Nephron progenitor cell (in vitro differentiated cells): ENCODE results near the gene UBXN10.
A peak's percentile ranks its signal among the peaks of the same experiment; 100 is the strongest.

Source experiments
- DNase-seq: peaks from one replicate; pipeline ENCODE4 v3.0.0; 2021
- H3K27ac Mint-ChIP-seq: 2 replicates; pipeline ENCODE4 v1.8.0; 2021; ENCODE audit warnings: mild to moderate bottlenecking, moderate library complexity, mixed read lengths
- H3K27me3 Mint-ChIP-seq: 2 replicates; pipeline ENCODE4 v1.8.0; 2021; ENCODE audit warnings: mild to moderate bottlenecking, low read depth, mixed read lengths; ENCODE audit not compliant: poor library complexity
- H3K36me3 Mint-ChIP-seq: 2 replicates; pipeline ENCODE4 v1.8.0; 2021; ENCODE audit warnings: low read depth, mixed read lengths
- H3K4me1 Mint-ChIP-seq: 2 replicates; pipeline ENCODE4 v1.8.0; 2021; ENCODE audit warnings: mixed read lengths
- H3K4me3 Mint-ChIP-seq: 2 replicates; pipeline ENCODE4 v1.8.0; 2021; ENCODE audit warnings: mild to moderate bottlenecking, moderate library complexity, mixed read lengths
- H3K9me3 Mint-ChIP-seq: 2 replicates; pipeline ENCODE4 v1.8.0; 2021; ENCODE audit warnings: mild to moderate bottlenecking, moderate library complexity, mixed read lengths
- CTCF ChIP-seq: fragments of 200-600 bp; sonication (generic); IDR thresholded peaks from 2 replicates; pipeline ENCODE4 v1.5.0; 2021; ENCODE audit warnings: antibody characterized with exemption

Gene UBXN10

GRCh38 chr1:20158358-20159070, 27.4 kb upstream of the UBXN10 start:
- H3K27me3 Mint-ChIP-seq, result peaks cover 35% of the 10 kb centered on the region
- H3K27ac Mint-ChIP-seq, result no peak overlapping the region
- no peak overlapping the region for H3K4me3 Mint-ChIP-seq
- no peak for TF ChIP-seq CTCF
- H3K36me3 Mint-ChIP-seq, result no peaks in the 10 kb centered on the region
- H3K9me3 Mint-ChIP-seq, result peaks cover 64% of the 10 kb centered on the region
- H3K4me1 Mint-ChIP-seq, result peaks cover 11% of the 10 kb centered on the region
- no peak for DNase-seq

- no peak for TF ChIP-seq CTCF
- Mint-ChIP-seq H3K4me1 (no peaks in the 10 kb centered on the region), H3K4me3 (no peak overlapping the region), H3K27ac (no peak overlapping the region), H3K27me3 (peaks cover 33% of the 10 kb centered on the region), H3K9me3 (peaks cover 78% of the 10 kb centered on the region), H3K36me3 (no peaks in the 10 kb centered on the region)
- DNase-seq, result no peak
Measured at GRCh38 chr1:20160034-20160433, 25.9 kb upstream of the UBXN10 start.

GRCh38 chr1:20164694-20165202, 21.1 kb upstream of the UBXN10 start:
- DNase-seq, result no peak
- no peak for TF ChIP-seq CTCF
- Mint-ChIP-seq H3K4me1 (peaks cover 35% of the 10 kb centered on the region), H3K4me3 (no peak overlapping the region), H3K27me3 (peaks cover 32% of the 10 kb centered on the region), H3K36me3 (no peaks in the 10 kb centered on the region), H3K9me3 (peaks cover 61% of the 10 kb centered on the region), H3K27ac (no peak overlapping the region)

GRCh38 chr1:20165522-20165951, 20.4 kb upstream of the UBXN10 start:
- Mint-ChIP-seq H3K4me1 (peaks cover 40% of the 10 kb centered on the region), H3K27me3 (peaks cover 25% of the 10 kb centered on the region), H3K27ac (no peak overlapping the region), H3K36me3 (no peaks in the 10 kb centered on the region), H3K4me3 (no peak overlapping the region), H3K9me3 (peaks cover 53% of the 10 kb centered on the region)
- no peak for DNase-seq
- TF ChIP-seq CTCF, result peak; percentile 16

- no peak for DNase-seq
- Mint-ChIP-seq H3K9me3 (peaks cover 48% of the 10 kb centered on the region), H3K4me3 (no peak overlapping the region), H3K27ac (peak overlapping the region; percentile 0), H3K36me3 (no peaks in the 10 kb centered on the region), H3K27me3 (peaks cover 21% of the 10 kb centered on the region), H3K4me1 (peaks cover 40% of the 10 kb centered on the region)
- TF ChIP-seq CTCF, result no peak
Measured at GRCh38 chr1:20166051-20166450, 19.8 kb upstream of the UBXN10 start.

- no peak for DNase-seq
- TF ChIP-seq CTCF, result no peak
- peaks cover 14% of the 10 kb centered on the region for H3K27me3 Mint-ChIP-seq
- no peak overlapping the region for H3K4me3 Mint-ChIP-seq
- H3K4me1 Mint-ChIP-seq, result peaks cover 40% of the 10 kb centered on the region
- H3K9me3 Mint-ChIP-seq, result peaks cover 37% of the 10 kb centered on the region
- no peaks in the 10 kb centered on the region for H3K36me3 Mint-ChIP-seq
- H3K27ac Mint-ChIP-seq, result no peak overlapping the region
Measured at GRCh38 chr1:20167126-20167525, 18.8 kb upstream of the UBXN10 start.
